ENCODE results near the gene MANSC4. TPM values are rescaled to one million over a fixed set of nuclear protein-coding genes. Genes with fewer than 3 reads are reported as not detected.

The MANSC4 gene
- total and polyA plus RNA-seq, 2 donors (not counting 1 experiment from before 2014, with no cell fraction given), result 0.25 TPM; not detected in 1

GRCh38 chr12:27782481-27782880, 2.4 kb upstream of the MANSC4 start:
- no peaks in the 10 kb centered on the region for H3K9me3 Mint-ChIP-seq (ENCODE audit: insufficient read depth)
- no CpG with 5 or more reads among the region's 1 CpG for WGBS (ENCODE audit: insufficient coverage)
- H2AFZ ChIP-seq (ENCODE audit: insufficient read depth, low read depth, low read length, poor library complexity, severe bottlenecking), result no peak overlapping the region
- peaks cover 35% of the 10 kb centered on the region for H3K4me1 Mint-ChIP-seq
- H3K27me3 Mint-ChIP-seq, result no peaks in the 10 kb centered on the region
- H3K9me3 ChIP-seq (ENCODE audit: control extremely low read depth in 1 of 3, control insufficient read depth in 2 of 3, insufficient read depth in 1 of 3, low read length in 2 of 3), result no peaks in the 10 kb centered on the region
- peaks cover 11 to 15% of the 10 kb centered on the region in 2 donors for H3K4me1 ChIP-seq (ENCODE audit: control insufficient read depth in 2 of 2, insufficient read depth in 2 of 2, low read length in 2 of 2)
- no peak overlapping the region for H3K4me3 ChIP-seq (ENCODE audit: control extremely low read depth in 1 of 5, extremely low read depth in 1 of 5, insufficient read depth in 1 of 5, low read depth in 2 of 5, low read length in 4 of 5)
- no peaks in the 10 kb centered on the region for H4K20me1 ChIP-seq (ENCODE audit: control insufficient read depth, insufficient read depth, low read length, poor library complexity, severe bottlenecking)
- no peak overlapping the region for H3K27ac ChIP-seq (ENCODE audit: low read length in 2 of 2)
- peaks cover 29% of the 10 kb centered on the region for H3K79me2 ChIP-seq (ENCODE audit: control insufficient read depth, insufficient read depth, low read length)
- no peak overlapping the region for H3K9ac ChIP-seq (ENCODE audit: low read length)
- DNase-seq (no peak), ATAC-seq (ENCODE audit: low read depth) (no peak)
- ChIA-PET POLR2A (no interaction called here), CTCF (no interaction called here)
- TF ChIP-seq CTCF (IDR thresholded peaks at IDR 0.05) (no peak), EZH2 (IDR thresholded peaks at IDR 0.05; ENCODE audit: borderline replicate concordance, insufficient read depth, low read depth, low read length, poor library complexity, severe bottlenecking) (no peak)
- no peaks in the 10 kb centered on the region for H3K36me3 ChIP-seq (replicated peaks in 1 of 2; ENCODE audit: control extremely low read depth in 1 of 2, control insufficient read depth in 1 of 2, extremely low read depth in 1 of 2, insufficient read depth in 2 of 2, low read length in 1 of 2)
- H3K4me2 ChIP-seq (replicated peaks; ENCODE audit: low read depth, low read length, poor library complexity, severe bottlenecking), result no peak overlapping the region
- H3K4me3 Mint-ChIP-seq, result peak overlapping the region; percentile 48
- no peak overlapping the region for H3K27ac Mint-ChIP-seq
- intact Hi-C loops (cut with micrococcal nuclease), result loop anchor here (10.0 kb wide), 1 partner anchor 258 kb away; the partner anchor contains the start of gene PPFIBP1
- no peaks in the 10 kb centered on the region for H3K27me3 ChIP-seq (replicated peaks in 1 of 4; ENCODE audit: control extremely low read depth in 1 of 4, control insufficient read depth in 3 of 4, insufficient read depth in 4 of 4, low read length in 3 of 4)

GRCh38 chr12:27781680-27782079, 1.6 kb upstream of the MANSC4 start:
- Histone ChIP-seq H3K4me2 (replicated peaks; ENCODE audit: low read depth, low read length, poor library complexity, severe bottlenecking) (no peak overlapping the region), H3K4me3 (ENCODE audit: control extremely low read depth in 1 of 5, extremely low read depth in 1 of 5, insufficient read depth in 1 of 5, low read depth in 2 of 5, low read length in 4 of 5) (no peak overlapping the region), H3K9ac (ENCODE audit: low read length) (no peak overlapping the region), H3K79me2 (ENCODE audit: control insufficient read depth, insufficient read depth, low read length) (peaks cover 29% of the 10 kb centered on the region), H3K27me3 (replicated peaks in 1 of 4; ENCODE audit: control extremely low read depth in 1 of 4, control insufficient read depth in 3 of 4, insufficient read depth in 4 of 4, low read length in 3 of 4) (no peaks in the 10 kb centered on the region), H3K36me3 (replicated peaks in 1 of 2; ENCODE audit: control extremely low read depth in 1 of 2, control insufficient read depth in 1 of 2, extremely low read depth in 1 of 2, insufficient read depth in 2 of 2, low read length in 1 of 2) (no peaks in the 10 kb centered on the region), H3K27ac (ENCODE audit: low read length in 2 of 2) (no peak overlapping the region), H2AFZ (ENCODE audit: insufficient read depth, low read depth, low read length, poor library complexity, severe bottlenecking) (no peak overlapping the region), H3K9me3 (ENCODE audit: control extremely low read depth in 1 of 3, control insufficient read depth in 2 of 3, insufficient read depth in 1 of 3, low read length in 2 of 3) (no peaks in the 10 kb centered on the region), H3K4me1 (ENCODE audit: control insufficient read depth in 2 of 2, insufficient read depth in 2 of 2, low read length in 2 of 2) (peaks cover 11 to 15% of the 10 kb centered on the region in 2 donors), H4K20me1 (ENCODE audit: control insufficient read depth, insufficient read depth, low read length, poor library complexity, severe bottlenecking) (no peaks in the 10 kb centered on the region)
- intact Hi-C loops (cut with micrococcal nuclease), result loop anchor here (2.0 to 10.0 kb wide), 2 partner anchors 71 to 257 kb away; partner anchors contain the start of genes MRPS35 and PPFIBP1
- Mint-ChIP-seq H3K4me1 (peaks cover 34% of the 10 kb centered on the region), H3K27ac (no peak overlapping the region), H3K27me3 (no peaks in the 10 kb centered on the region), H3K4me3 (peak overlapping the region; percentile 89), H3K9me3 (ENCODE audit: insufficient read depth) (no peaks in the 10 kb centered on the region)
- ATAC-seq (ENCODE audit: low read depth) (no peak), DNase-seq (no peak)
- TF ChIP-seq EZH2 (IDR thresholded peaks at IDR 0.05; ENCODE audit: borderline replicate concordance, insufficient read depth, low read depth, low read length, poor library complexity, severe bottlenecking) (no peak), CTCF (IDR thresholded peaks at IDR 0.05) (no peak)
- no CpG with 5 or more reads among the region's 5 CpGs for WGBS (ENCODE audit: insufficient coverage)
- ChIA-PET CTCF (no interaction called here), POLR2A (no interaction called here)
